HEK293 (cell line): ENCODE measurements around the gene ZCCHC14.

Experiments used
- ZNF175 ChIP-seq: fragments of 450-650 bp; formaldehyde crosslinking; IDR thresholded peaks from 2 replicates; pipeline ENCODE4 v1.5.1; 2016; ENCODE audit warnings: missing biosample characterization, missing genetic modification characterization
- ZNF785 ChIP-seq: fragments of 450-650 bp; formaldehyde crosslinking; IDR thresholded peaks from 2 replicates; pipeline ENCODE4 v1.5.1; 2016; ENCODE audit warnings: missing biosample characterization, missing genetic modification characterization
- TF ChIP-seq, protein P1 (sequence below): fragments of 450-650 bp; formaldehyde crosslinking; IDR thresholded peaks from 2 replicates; pipeline ENCODE4 v1.5.1; 2016; ENCODE audit warnings: missing biosample characterization, missing genetic modification characterization

DNA sequence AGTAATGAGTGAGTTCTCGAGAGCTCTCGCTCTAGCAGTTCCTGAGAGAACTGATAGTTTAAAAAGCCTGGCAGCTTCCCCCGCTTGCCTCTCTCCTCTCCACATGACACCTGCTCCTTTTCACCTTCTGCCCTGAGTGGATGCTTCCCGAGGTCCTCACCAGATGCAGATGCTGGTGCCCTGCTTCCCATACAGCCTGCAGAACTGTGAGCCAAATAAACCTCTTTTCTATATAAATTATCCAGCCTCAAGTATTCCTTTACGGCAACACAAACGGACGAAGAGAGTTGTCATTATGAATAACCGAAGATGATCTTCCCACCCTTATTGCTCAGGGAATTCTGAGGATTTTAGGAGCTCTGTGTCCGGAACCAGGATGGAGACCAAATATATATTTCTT lies 41.9 kb upstream of the ZCCHC14 start:
- TF ChIP-seq, protein P1, sequence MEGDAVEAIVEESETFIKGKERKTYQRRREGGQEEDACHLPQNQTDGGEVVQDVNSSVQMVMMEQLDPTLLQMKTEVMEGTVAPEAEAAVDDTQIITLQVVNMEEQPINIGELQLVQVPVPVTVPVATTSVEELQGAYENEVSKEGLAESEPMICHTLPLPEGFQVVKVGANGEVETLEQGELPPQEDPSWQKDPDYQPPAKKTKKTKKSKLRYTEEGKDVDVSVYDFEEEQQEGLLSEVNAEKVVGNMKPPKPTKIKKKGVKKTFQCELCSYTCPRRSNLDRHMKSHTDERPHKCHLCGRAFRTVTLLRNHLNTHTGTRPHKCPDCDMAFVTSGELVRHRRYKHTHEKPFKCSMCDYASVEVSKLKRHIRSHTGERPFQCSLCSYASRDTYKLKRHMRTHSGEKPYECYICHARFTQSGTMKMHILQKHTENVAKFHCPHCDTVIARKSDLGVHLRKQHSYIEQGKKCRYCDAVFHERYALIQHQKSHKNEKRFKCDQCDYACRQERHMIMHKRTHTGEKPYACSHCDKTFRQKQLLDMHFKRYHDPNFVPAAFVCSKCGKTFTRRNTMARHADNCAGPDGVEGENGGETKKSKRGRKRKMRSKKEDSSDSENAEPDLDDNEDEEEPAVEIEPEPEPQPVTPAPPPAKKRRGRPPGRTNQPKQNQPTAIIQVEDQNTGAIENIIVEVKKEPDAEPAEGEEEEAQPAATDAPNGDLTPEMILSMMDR (tag by site-specific recombination): no peak
- no peak for TF ChIP-seq ZNF785 (tag by site-specific recombination)
- no peak for TF ChIP-seq ZNF175 (tag by site-specific recombination)
